ENCODE results near the gene OR2J2. TPM values are rescaled to one million over a fixed set of nuclear protein-coding genes. Genes with fewer than 3 reads are reported as not detected.
"Not testable (repeated sequence)": the region's sequence is repeated elsewhere in the genome, so short reads cannot be mapped to it uniquely, and the experiment has no call there.

Gene OR2J2
- total RNA-seq, 4 donors from 2014 or later = not detected

- Histone ChIP-seq H3K4me1 (no peaks in the 10 kb centered on the region), H3K27me3 (no peaks in the 10 kb centered on the region), H3K4me3 (no peak overlapping the region), H3K27ac (no peak overlapping the region), H3K9me3 (peaks cover 0 to 3% of the 10 kb centered on the region in 2 donors), H3K36me3 (no peaks in the 10 kb centered on the region)
- TF ChIP-seq POLR2AphosphoS5 (IDR thresholded peaks at IDR 0.05) (no peak), CTCF (IDR thresholded peaks at IDR 0.05) (no peak), EP300 (IDR thresholded peaks at IDR 0.05; ENCODE audit: low read depth) (no peak), POLR2A (IDR thresholded peaks at IDR 0.05) (no peak)
- DNase-seq = no peak
- in situ Hi-C loops (cut with MboI; ENCODE audit: low pct_ligation_motif_present in 1 of 4, low pct_unique_long_range_greater_than_20kb in 1 of 4, low sequenced_read_pairs in 3 of 4) (no loop called here), intact Hi-C loops (cut with DNase I; ENCODE audit: low total_unique reads) (no loop called here)
- WGBS, 2 donors (ENCODE audit: low coverage in 1 of 2) = 43 to 73% methylated on average over 1 of the region's 1 CpG
Observed at GRCh38 chr6:29153083-29153482, 17.6 kb upstream of the OR2J2 start.

DNA sequence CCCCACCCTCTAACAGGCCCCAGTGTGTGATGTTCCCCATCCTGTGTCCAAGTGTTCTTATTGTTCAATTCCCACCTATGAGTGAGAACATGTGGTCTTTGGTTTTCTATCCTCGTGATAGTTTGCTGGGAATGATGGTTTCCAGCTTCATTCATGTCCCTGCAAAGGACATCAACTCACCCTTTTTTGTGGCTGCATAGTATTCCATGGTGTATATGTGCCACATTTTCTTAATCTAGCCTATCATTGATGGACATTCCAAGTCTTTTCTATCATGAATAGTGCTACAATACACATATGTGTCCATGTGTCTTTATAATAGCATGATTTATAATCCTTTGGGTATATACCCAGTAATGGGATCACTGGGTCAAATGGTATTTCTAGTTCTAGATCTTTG, 15.5 kb upstream of the OR2J2 start:
- 33 to 43% methylated on average over 1 of the region's 1 CpG for WGBS, 2 donors (ENCODE audit: low coverage in 1 of 2)
- H3K4me3 ChIP-seq; DNase-seq; H3K4me1 ChIP-seq; in situ Hi-C loops (cut with MboI; ENCODE audit: low pct_ligation_motif_present in 1 of 4, low pct_unique_long_range_greater_than_20kb in 1 of 4, low sequenced_read_pairs in 3 of 4); H3K9me3 ChIP-seq; H3K36me3 ChIP-seq; intact Hi-C loops (cut with DNase I; ENCODE audit: low total_unique reads); H3K27me3 ChIP-seq; H3K27ac ChIP-seq: not testable (repeated sequence)

GRCh38 chr6:29159922-29160321, 10.8 kb upstream of the OR2J2 start:
- H3K27me3 ChIP-seq; H3K36me3 ChIP-seq; H3K9me3 ChIP-seq; DNase-seq; H3K27ac ChIP-seq; H3K4me3 ChIP-seq; H3K4me1 ChIP-seq; in situ Hi-C loops (cut with MboI; ENCODE audit: low pct_ligation_motif_present in 1 of 4, low pct_unique_long_range_greater_than_20kb in 1 of 4, low sequenced_read_pairs in 3 of 4); intact Hi-C loops (cut with DNase I; ENCODE audit: low total_unique reads): not testable (repeated sequence)
- WGBS, 2 donors (ENCODE audit: low coverage in 1 of 2) = 94 to 96% methylated on average over 9 to 11 of the region's 29 CpGs

- H3K4me1 ChIP-seq; DNase-seq; H3K27ac ChIP-seq; H3K4me3 ChIP-seq; H3K36me3 ChIP-seq; H3K27me3 ChIP-seq; in situ Hi-C loops (cut with MboI; ENCODE audit: low pct_ligation_motif_present in 1 of 4, low pct_unique_long_range_greater_than_20kb in 1 of 4, low sequenced_read_pairs in 3 of 4); H3K9me3 ChIP-seq; intact Hi-C loops (cut with DNase I; ENCODE audit: low total_unique reads): not testable (repeated sequence)
- WGBS, 2 donors (ENCODE audit: low coverage in 1 of 2) = 90 to 92% methylated on average over 6 to 12 of the region's 28 CpGs
Observed at GRCh38 chr6:29165571-29165970, 5.1 kb upstream of the OR2J2 start.

DNA sequence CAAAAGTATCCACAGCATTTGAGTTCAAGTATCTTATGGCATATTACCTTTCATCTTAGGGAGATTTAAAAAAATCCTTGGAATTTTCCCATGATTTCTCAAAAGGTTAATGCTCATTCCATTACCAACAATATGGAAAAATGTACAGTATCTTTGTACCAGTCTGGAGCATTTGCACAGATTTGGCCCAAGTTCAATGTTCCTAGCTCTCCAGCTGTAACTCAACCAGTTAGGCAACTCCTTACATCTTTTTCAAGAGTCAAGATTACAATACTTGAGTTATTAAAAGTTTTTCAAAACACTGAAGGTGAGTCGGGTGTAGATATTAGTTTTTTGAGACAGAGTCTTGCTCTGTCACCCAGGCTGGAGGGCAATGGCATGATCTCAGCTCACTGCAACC, 1.0 kb downstream of the OR2J2 start:
- no peaks in the 10 kb centered on the region for H3K36me3 ChIP-seq
- no peak overlapping the region for H3K4me3 ChIP-seq
- no peaks in the 10 kb centered on the region for H3K9me3 ChIP-seq
- 60 to 81% methylated on average over 1 of the region's 1 CpG for WGBS, 2 donors (ENCODE audit: low coverage in 1 of 2)
- intact Hi-C loops (cut with DNase I; ENCODE audit: low total_unique reads) = no loop called here
- no peaks in the 10 kb centered on the region for H3K4me1 ChIP-seq
- no peaks in the 10 kb centered on the region for H3K27me3 ChIP-seq
- no peak for TF ChIP-seq EP300 (IDR thresholded peaks at IDR 0.05; ENCODE audit: low read depth)
- no peak for TF ChIP-seq POLR2AphosphoS5 (IDR thresholded peaks at IDR 0.05)
- no peak for TF ChIP-seq POLR2A (IDR thresholded peaks at IDR 0.05)
- no peak for TF ChIP-seq CTCF (IDR thresholded peaks at IDR 0.05)
- H3K27ac ChIP-seq = no peak overlapping the region
- in situ Hi-C loops (cut with MboI; ENCODE audit: low pct_ligation_motif_present in 1 of 4, low pct_unique_long_range_greater_than_20kb in 1 of 4, low sequenced_read_pairs in 3 of 4) = no loop called here
- DNase-seq = no peak

- 46 to 77% methylated on average over 1 of the region's 1 CpG for WGBS, 2 donors (ENCODE audit: low coverage in 1 of 2)
- TF ChIP-seq CTCF (IDR thresholded peaks at IDR 0.05) = no peak
- TF ChIP-seq EP300 (IDR thresholded peaks at IDR 0.05; ENCODE audit: low read depth) = no peak
- TF ChIP-seq POLR2AphosphoS5 (IDR thresholded peaks at IDR 0.05) = no peak
- no peak for DNase-seq
- Histone ChIP-seq H3K27ac (no peak overlapping the region), H3K36me3 (no peaks in the 10 kb centered on the region), H3K4me3 (no peak overlapping the region), H3K9me3 (peaks cover 0 to 4% of the 10 kb centered on the region in 2 donors), H3K27me3 (no peaks in the 10 kb centered on the region), H3K4me1 (no peaks in the 10 kb centered on the region)
- intact Hi-C loops (cut with DNase I; ENCODE audit: low total_unique reads) (no loop called here), in situ Hi-C loops (cut with MboI; ENCODE audit: low pct_ligation_motif_present in 1 of 4, low pct_unique_long_range_greater_than_20kb in 1 of 4, low sequenced_read_pairs in 3 of 4) (no loop called here)
Observed at GRCh38 chr6:29183594-29183993, 12.9 kb downstream of the OR2J2 start.

- 61% methylated on average over 1 of the region's 1 CpG; no CpG with 5 or more reads in 1 of the 2 donors for WGBS, 2 donors (ENCODE audit: low coverage in 1 of 2)
- H3K4me1 ChIP-seq; H3K4me3 ChIP-seq; DNase-seq; H3K27me3 ChIP-seq; H3K36me3 ChIP-seq; in situ Hi-C loops (cut with MboI; ENCODE audit: low pct_ligation_motif_present in 1 of 4, low pct_unique_long_range_greater_than_20kb in 1 of 4, low sequenced_read_pairs in 3 of 4); H3K27ac ChIP-seq; intact Hi-C loops (cut with DNase I; ENCODE audit: low total_unique reads): not testable (repeated sequence)
- peaks cover 0 to 15% of the 10 kb centered on the region in 2 donors for H3K9me3 ChIP-seq
Observed at GRCh38 chr6:29188659-29189058, 18.0 kb downstream of the OR2J2 start.

All from transverse colon (tissue), 4 donors.